DND-41 (cell line): ENCODE results near the gene IGF2BP3.

ENCODE experiments used
- ATAC-seq: fragments of 200-7000 bp; cut with Tn5 transposase; 3 replicates; pipeline ENCODE4 v1.9.1; 2021; ENCODE audit warnings: low read depth; ENCODE audit not compliant: insufficient read depth
- DNase-seq: peaks from one replicate; pipeline ENCODE4 v3.0.0-alpha.2; 2020
- H2AFZ ChIP-seq: 2 replicates; pipeline ENCODE4 v1.6.0; 2012; ENCODE audit warnings: low read depth, low read length
- H3K27ac ChIP-seq: 2 replicates; pipeline ENCODE4 v1.5.1; 2012; ENCODE audit warnings: low read length, inconsistent platforms
- H3K27me3 ChIP-seq: fragments of 200-600 bp; sonication (generic); 2 replicates; pipeline ENCODE4 v1.6.0; 2012; ENCODE audit warnings: low read length, mild to moderate bottlenecking, inconsistent platforms; ENCODE audit not compliant: insufficient read depth, poor library complexity
- H3K36me3 ChIP-seq: 2 replicates; pipeline ENCODE4 v1.5.1; 2012; ENCODE audit warnings: low read length, inconsistent platforms; ENCODE audit not compliant: insufficient read depth
- H3K4me1 ChIP-seq: 2 replicates; pipeline ENCODE4 v1.5.1; 2012; ENCODE audit warnings: mild to moderate bottlenecking, low read length; ENCODE audit not compliant: insufficient read depth
- H3K4me2 ChIP-seq: 2 replicates; pipeline ENCODE4 v1.6.0; 2012; ENCODE audit warnings: mild to moderate bottlenecking, moderate library complexity, low read length, inconsistent platforms; ENCODE audit not compliant: insufficient read depth
- H3K4me3 ChIP-seq, 2 experiments: fragments of 200-600 bp in 1 of 2; shearing (Covaris generic) in 1 of 2; 2 replicates each; pipeline ENCODE4 v1.5.1; 2012 to 2016; ENCODE audit warnings: inconsistent platforms in 2 of 2, low read length in 2 of 2, mild to moderate bottlenecking in 2 of 2, low read depth in 1 of 2, moderate library complexity in 1 of 2
- H3K79me2 ChIP-seq: 2 replicates; pipeline ENCODE4 v1.6.0; 2012; ENCODE audit warnings: low read length, inconsistent platforms; ENCODE audit not compliant: insufficient read depth
- H3K9ac ChIP-seq: 2 replicates; pipeline ENCODE4 v1.6.0; 2012; ENCODE audit warnings: low read depth, mild to moderate bottlenecking, inconsistent platforms, low read length, moderate library complexity
- H3K9me3 ChIP-seq: 2 replicates; pipeline ENCODE4 v1.5.1; 2012; ENCODE audit warnings: low read length, moderate library complexity, mild to moderate bottlenecking, inconsistent platforms; ENCODE audit not compliant: insufficient read depth, severe bottlenecking
- H4K20me1 ChIP-seq: 2 replicates; pipeline ENCODE4 v1.6.0; 2012; ENCODE audit warnings: low read length; ENCODE audit not compliant: insufficient read depth
- CTCF ChIP-seq: IDR thresholded peaks from 2 replicates; pipeline ENCODE4 v1.5.1; 2012; ENCODE audit warnings: borderline replicate concordance, low read length, moderate library complexity, mild to moderate bottlenecking; ENCODE audit not compliant: poor library complexity, severe bottlenecking; ENCODE audit errors: extremely low read depth
- EZH2 ChIP-seq: IDR thresholded peaks from 3 replicates; pipeline ENCODE4 v1.6.1; 2012; ENCODE audit warnings: borderline replicate concordance, low read depth, mild to moderate bottlenecking, moderate library complexity, low read length, inconsistent platforms; ENCODE audit not compliant: severe bottlenecking

IGF2BP3 gene

DNA sequence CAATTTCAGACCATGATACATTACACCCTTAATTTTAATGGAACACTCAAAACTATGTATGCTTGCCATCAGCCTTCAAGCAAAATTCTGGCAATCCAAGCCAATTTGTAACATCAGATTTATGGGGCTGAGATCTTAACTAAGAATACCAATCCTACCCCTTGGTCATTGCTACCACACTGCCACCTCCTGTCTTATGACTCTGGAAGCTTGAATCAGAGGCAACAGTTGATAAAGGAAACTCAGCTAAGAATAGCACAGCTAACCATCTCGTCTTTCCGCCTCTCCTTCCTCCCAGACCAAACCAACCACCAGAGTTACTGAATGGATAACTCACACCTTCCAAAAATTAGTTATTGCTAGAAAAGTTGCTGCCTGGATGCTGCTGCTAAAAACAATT is 7.4 kb downstream of the IGF2BP3 start:
- no peaks in the 10 kb centered on the region for H3K36me3 ChIP-seq
- H3K4me1 ChIP-seq: no peaks in the 10 kb centered on the region

GRCh38 chr7:23458044-23458443 is 12.2 kb downstream of the IGF2BP3 start:
- no peaks in the 10 kb centered on the region for H3K79me2 ChIP-seq
- no peak overlapping the region for H3K4me3 ChIP-seq
- no peaks in the 10 kb centered on the region for H4K20me1 ChIP-seq
- TF ChIP-seq EZH2 (no peak), CTCF (no peak)
- H3K27me3 ChIP-seq: peaks cover 6% of the 10 kb centered on the region
- ATAC-seq (no peak), DNase-seq (no peak)
- no peaks in the 10 kb centered on the region for H3K4me1 ChIP-seq
- H3K4me2 ChIP-seq: no peak overlapping the region
- no peak overlapping the region for H3K27ac ChIP-seq
- H3K9ac ChIP-seq: no peak overlapping the region
- no peak overlapping the region for H2AFZ ChIP-seq
- H3K9me3 ChIP-seq: no peaks in the 10 kb centered on the region
- H3K36me3 ChIP-seq: no peaks in the 10 kb centered on the region

More for the DNA sequence above, 7.4 kb downstream of the IGF2BP3 start:
- TF ChIP-seq EZH2 (no peak), CTCF (peak; percentile 36)
- no peak overlapping the region for H3K9ac ChIP-seq
- peaks cover 10% of the 10 kb centered on the region for H3K27me3 ChIP-seq
- no peak overlapping the region for H3K4me2 ChIP-seq
- no peak overlapping the region for H2AFZ ChIP-seq
- no peak for ATAC-seq
- no peaks in the 10 kb centered on the region for H3K9me3 ChIP-seq
- DNase-seq: no peak
- no peak overlapping the region for H3K4me3 ChIP-seq
- no peak overlapping the region for H3K27ac ChIP-seq
- H3K79me2 ChIP-seq: no peaks in the 10 kb centered on the region
- no peaks in the 10 kb centered on the region for H4K20me1 ChIP-seq

- Histone ChIP-seq H3K79me2 (no peaks in the 10 kb centered on the region), H3K36me3 (no peaks in the 10 kb centered on the region), H4K20me1 (no peaks in the 10 kb centered on the region), H3K9me3 (no peaks in the 10 kb centered on the region), H3K9ac (no peak overlapping the region), H3K27ac (no peak overlapping the region), H3K4me1 (no peaks in the 10 kb centered on the region), H3K4me3 (no peak overlapping the region), H3K27me3 (peaks cover 6% of the 10 kb centered on the region), H3K4me2 (no peak overlapping the region), H2AFZ (no peak overlapping the region)
- DNase-seq: no peak
- ATAC-seq: peak; percentile 67; the same call in 2 of the 3 replicates
- TF ChIP-seq CTCF: no peak
- no peak for TF ChIP-seq EZH2
Observed at GRCh38 chr7:23456093-23456492, 14.2 kb downstream of the IGF2BP3 start.
